Prostate gland (tissue), 2 donors: ENCODE results near the gene NAA80. TPM values are rescaled to one million over a fixed set of nuclear protein-coding genes. Genes with fewer than 3 reads are reported as not detected.
A peak's percentile ranks its signal among the peaks of the same experiment; 100 is the strongest.
"Not testable (repeated sequence)": the region's sequence is repeated elsewhere in the genome, so short reads cannot be mapped to it uniquely, and the experiment has no call there.

ENCODE experiments used
- DNase-seq: peaks from one replicate; pipeline ENCODE4 v3.0.0-alpha.2; 2019; ENCODE audit warnings: low spot score
- H3K27ac ChIP-seq, 2 donors: fragments of 200-600 bp; sonication (generic); 2 replicates each; pipeline ENCODE4 v1.5.1; 2017 to 2019
- H3K27me3 ChIP-seq: fragments of 200-600 bp; sonication (generic); replicated peaks from 2 replicates; pipeline ENCODE4 v1.5.1; 2019; ENCODE audit not compliant: insufficient read depth
- H3K36me3 ChIP-seq, 2 donors: fragments of 200-600 bp; sonication (generic); 1 replicate in 1 of 2; 2 replicates in 1 of 2; pipeline versions ENCODE4 v1.5.1 to v1.8.1; 2017 to 2019
- H3K4me1 ChIP-seq: fragments of 200-600 bp; sonication (generic); replicated peaks from 2 replicates; pipeline ENCODE4 v1.5.1; 2019
- H3K4me3 ChIP-seq, 2 donors: fragments of 200-600 bp; sonication (generic); 2 replicates each; pipeline ENCODE4 v1.5.1; 2017 to 2019
- H3K9me3 ChIP-seq: fragments of 200-600 bp; sonication (generic); 2 replicates; pipeline ENCODE4 v1.5.1; 2017
- CTCF ChIP-seq, 4 experiments: fragments of 200-600 bp in 2 of 4; fragments of 450-650 bp in 2 of 4; sonication (generic) in 2 of 4; IDR thresholded peaks; 1 replicate in 3 of 4; 2 replicates in 1 of 4; pipeline ENCODE4 v1.5.1; 2016 to 2019; ENCODE audit warnings: antibody characterized with exemption in 4 of 4, mild to moderate bottlenecking in 2 of 4, moderate library complexity in 2 of 4
- POLR2A ChIP-seq: fragments of 450-650 bp; IDR thresholded peaks from one replicate; pipeline ENCODE4 v1.6.1; 2016; ENCODE audit warnings: antibody characterized with exemption, mild to moderate bottlenecking
- POLR2AphosphoS5 ChIP-seq: sonication (generic); formaldehyde crosslinking; IDR thresholded peaks from one replicate; pipeline ENCODE4 v1.6.1; 2017; ENCODE audit warnings: antibody characterized with exemption
- WGBS: methylation state at CpG from one replicate; pipeline ENCODE4 v1.1.5; 2018; 5-methylcytosine and 5-hydroxymethylcytosine counted together
- intact Hi-C: fragments of 100-400 bp; cut with DNase I; formaldehyde crosslinking; loops from one replicate; pipeline ENCODE4 v1.14.2; 2022
- total RNA-seq, 2 donors: library from RNA; depleted of rRNA; stranded (reverse); fragments of >200 nt; gene quantifications; one replicate each; pipeline ENCODE4 v1.1.0, GENCODE V29; 2016

Gene NAA80
- total RNA-seq, 2 donors from 2014 or later = 15.8 to 28.0 TPM

DNA sequence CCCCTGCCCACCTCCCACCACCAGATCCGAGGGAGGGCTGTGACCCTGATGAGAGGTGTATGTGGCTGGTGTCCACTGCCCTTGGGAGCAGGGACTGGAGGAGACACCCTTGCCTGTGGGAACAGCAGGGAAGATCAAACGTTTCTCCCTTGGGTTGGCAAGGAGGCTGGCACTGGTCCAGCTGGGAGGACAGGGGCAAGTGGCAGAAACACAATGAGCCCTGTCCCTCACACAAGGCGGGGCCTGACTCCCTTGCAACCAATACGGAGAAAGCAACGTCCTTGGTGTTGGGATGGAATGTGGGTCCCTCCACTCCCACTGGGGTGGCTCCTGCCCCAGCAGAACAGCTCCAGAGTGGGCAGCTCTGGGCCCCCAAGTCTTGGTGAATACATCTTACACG is 18.1 kb upstream of the NAA80 start:
- H3K4me1 ChIP-seq = peaks cover 27% of the 10 kb centered on the region
- intact Hi-C loops = no loop called here
- DNase-seq = no peak
- 34% methylated on average over 6 of the region's 6 CpGs for WGBS
- no peaks in the 10 kb centered on the region for H3K36me3 ChIP-seq
- peak overlapping the region; percentile 90 to 91 for H3K27ac ChIP-seq
- H3K9me3 ChIP-seq = no peaks in the 10 kb centered on the region
- no peaks in the 10 kb centered on the region for H3K27me3 ChIP-seq
- no peak overlapping the region for H3K4me3 ChIP-seq
- TF ChIP-seq POLR2AphosphoS5 = no peak
- no peak for TF ChIP-seq CTCF (IDR thresholded peaks at IDR 0.05)
- TF ChIP-seq POLR2A = no peak

DNA sequence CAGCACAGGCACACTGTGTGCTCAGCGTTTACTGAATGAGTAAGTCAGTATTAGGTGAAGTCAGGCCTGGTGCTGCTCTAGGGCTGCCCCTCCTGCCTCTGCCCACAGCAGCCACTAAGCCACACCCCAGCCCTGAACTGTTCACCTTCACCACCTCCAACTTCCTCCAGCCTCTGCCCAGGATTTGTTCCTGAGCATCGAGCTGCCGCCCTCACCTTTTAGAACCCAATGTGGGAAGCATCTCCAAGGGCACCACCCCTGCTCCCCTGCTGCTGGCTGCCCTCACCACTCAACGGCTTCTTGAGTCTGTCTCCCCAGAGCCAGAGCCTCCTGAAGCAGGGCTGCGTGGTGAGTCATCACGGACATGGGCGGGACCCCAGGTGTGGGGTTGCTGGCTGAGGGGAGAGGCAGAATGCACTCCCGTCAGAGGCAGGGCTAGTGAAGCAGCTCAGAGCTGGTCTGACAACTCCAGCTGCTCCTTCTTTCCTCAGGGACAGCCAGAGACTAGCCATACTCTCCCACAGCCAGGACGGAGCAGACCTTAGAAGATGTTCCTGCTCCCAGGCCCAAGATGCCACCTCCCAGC is 17.5 kb upstream of the NAA80 start:
- H3K4me1 ChIP-seq = peaks cover 27% of the 10 kb centered on the region
- TF ChIP-seq POLR2A = peak; percentile 86
- peak; percentile 92 for TF ChIP-seq POLR2AphosphoS5
- TF ChIP-seq CTCF (IDR thresholded peaks at IDR 0.05) = no peak
- no peaks in the 10 kb centered on the region for H3K27me3 ChIP-seq
- H3K4me3 ChIP-seq = no peak overlapping the region
- intact Hi-C loops = no loop called here
- no peaks in the 10 kb centered on the region for H3K36me3 ChIP-seq
- peak; percentile 92 for DNase-seq
- 16% methylated on average over 9 of the region's 9 CpGs for WGBS
- H3K27ac ChIP-seq = peak overlapping the region; percentile 90 to 91
- no peaks in the 10 kb centered on the region for H3K9me3 ChIP-seq

- no peak for DNase-seq
- Histone ChIP-seq H3K9me3 (no peaks in the 10 kb centered on the region), H3K27ac (peak overlapping the region in 1 of 2 donors; percentile 18), H3K36me3 (no peaks in the 10 kb centered on the region), H3K4me1 (peaks cover 19% of the 10 kb centered on the region), H3K4me3 (no peak overlapping the region), H3K27me3 (no peaks in the 10 kb centered on the region)
- no peak for TF ChIP-seq POLR2A
- TF ChIP-seq CTCF (IDR thresholded peaks at IDR 0.05) = no peak
- no peak for TF ChIP-seq POLR2AphosphoS5
- intact Hi-C loops = no loop called here
- 100% methylated on average over 4 of the region's 4 CpGs for WGBS
Measured at GRCh38 chr3:50314816-50315215, 15.6 kb upstream of the NAA80 start.

DNA sequence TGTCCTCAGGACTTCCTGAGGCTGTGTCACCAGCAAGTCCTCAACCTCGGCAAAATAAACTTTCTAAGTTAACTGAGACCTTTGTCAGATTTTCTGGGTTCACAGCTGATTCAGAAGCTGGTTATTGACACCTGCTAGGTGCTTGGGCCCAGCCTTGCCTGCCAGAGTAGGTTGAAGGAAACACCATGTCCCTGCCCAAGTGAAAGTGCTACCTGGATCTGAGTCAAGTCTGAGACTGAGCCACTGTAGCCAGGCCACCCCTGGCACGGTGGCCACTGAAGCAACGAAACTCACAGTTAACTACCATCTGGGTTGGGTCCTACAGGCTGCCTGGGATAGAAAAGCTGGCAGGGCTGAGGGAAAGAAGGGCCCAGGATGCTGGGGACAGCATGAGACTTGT is 15.1 kb upstream of the NAA80 start:
- H3K27me3 ChIP-seq = no peaks in the 10 kb centered on the region
- no peak overlapping the region for H3K4me3 ChIP-seq
- DNase-seq = no peak
- no peak for TF ChIP-seq CTCF (IDR thresholded peaks at IDR 0.05)
- TF ChIP-seq POLR2AphosphoS5 = no peak
- TF ChIP-seq POLR2A = no peak
- H3K4me1 ChIP-seq = peaks cover 19% of the 10 kb centered on the region
- intact Hi-C loops = no loop called here
- WGBS = 72% methylated on average over 3 of the region's 3 CpGs
- H3K9me3 ChIP-seq = no peaks in the 10 kb centered on the region
- H3K36me3 ChIP-seq = no peaks in the 10 kb centered on the region
- H3K27ac ChIP-seq = peak overlapping the region in 1 of 2 donors; percentile 18

DNA sequence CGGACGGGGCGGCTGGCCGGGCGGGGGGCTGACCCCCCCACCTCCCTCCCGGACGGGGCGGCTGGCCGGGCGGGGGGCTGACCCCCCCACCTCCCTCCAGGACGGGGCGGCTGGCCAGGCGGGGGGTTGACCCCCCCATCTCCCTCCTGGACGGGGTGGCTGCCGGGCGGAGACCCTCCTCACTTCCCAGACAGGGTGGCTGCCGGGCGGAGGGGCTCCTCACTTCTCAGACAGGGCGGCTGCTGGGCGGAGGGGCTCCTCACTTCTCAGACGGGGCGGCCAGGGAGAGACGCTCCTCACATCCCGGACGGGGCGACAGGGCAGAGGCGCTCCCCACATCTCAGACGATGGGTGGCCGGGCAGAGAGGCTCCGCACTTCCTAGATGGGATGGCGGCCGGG is 12.8 kb upstream of the NAA80 start:
- 89% methylated on average over 20 of the region's 32 CpGs for WGBS
- H3K27ac ChIP-seq, H3K9me3 ChIP-seq, intact Hi-C loops, DNase-seq, H3K4me3 ChIP-seq, H3K27me3 ChIP-seq, H3K36me3 ChIP-seq, H3K4me1 ChIP-seq: not testable (repeated sequence)
